WI38 (cell line): ENCODE data around the gene RBM33.

Experiments used
- H3K4me3 ChIP-seq: 2 replicates; pipeline ENCODE4 v1.5.1; 2011; ENCODE audit warnings: low read depth, mild to moderate bottlenecking, control low read depth, low read length
- CTCF ChIP-seq: IDR thresholded peaks from 2 replicates; pipeline ENCODE4 v1.5.1; 2012; ENCODE audit warnings: low read depth, mild to moderate bottlenecking, control low read depth, low read length

RBM33 gene

GRCh38 chr7:155829796-155830470 lies 185.5 kb downstream of the RBM33 start:
- no peak for TF ChIP-seq CTCF
- H3K4me3 ChIP-seq, result no peak overlapping the region
